ENCODE measurements around the gene ANXA2R. TPM values are rescaled to one million over a fixed set of nuclear protein-coding genes. Genes with fewer than 3 reads are reported as not detected.

The ANXA2R gene
- total and polyA plus RNA-seq, 10 donors: 10.0 to 44.5 (median 17.0) TPM

DNA sequence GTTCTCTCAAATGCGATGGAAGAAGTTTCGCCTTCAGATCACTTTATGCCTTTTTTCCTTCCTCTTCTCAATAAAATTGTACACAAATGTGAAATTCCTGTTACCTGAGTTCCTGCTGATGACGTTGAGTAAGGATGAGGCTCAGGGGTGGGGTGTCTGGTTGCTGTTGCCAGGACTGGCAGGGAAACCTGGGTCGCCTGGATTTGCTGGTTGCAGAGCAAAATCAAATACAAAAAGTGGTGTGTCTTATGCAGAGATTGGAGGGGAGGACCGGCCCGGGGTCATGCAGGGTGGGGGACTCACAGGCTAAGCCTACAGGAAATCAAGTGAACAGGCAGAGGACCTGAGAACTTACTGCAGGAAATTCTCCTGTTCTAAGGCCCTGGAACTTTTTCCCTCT lies 39.2 kb downstream of the ANXA2R start:
- H3K27ac ChIP-seq: peak overlapping the region in 4 of 8 donors; percentile 61 to 70 (median 66)
- no peaks in the 10 kb centered on the region for H3K9me3 ChIP-seq
- H3K36me3 ChIP-seq: no peaks in the 10 kb centered on the region
- TF ChIP-seq POLR2AphosphoS5 (IDR thresholded peaks at IDR 0.05): no peak
- TF ChIP-seq CTCF (IDR thresholded peaks at IDR 0.05 in 8 of 11, conservative IDR thresholded peaks at IDR 0.05 in 3 of 11): no peak
- no peak for TF ChIP-seq POLR2A (IDR thresholded peaks at IDR 0.05)
- DNase-seq: no peak
- intact Hi-C loops (cut with DNase I; ENCODE audit: low total_unique reads): no loop called here
- H3K27me3 ChIP-seq (replicated peaks in 1 of 7): peaks cover 0 to 17% (median 0%) of the 10 kb centered on the region in 7 donors
- WGBS, 5 donors: 49 to 64% (median 58%) methylated on average over 6 of the region's 6 CpGs
- peaks cover 0 to 43% (median 13%) of the 10 kb centered on the region in 6 donors for H3K4me1 ChIP-seq
- H3K4me3 ChIP-seq: peak overlapping the region in 2 of 8 donors; percentile 27 to 57

DNA sequence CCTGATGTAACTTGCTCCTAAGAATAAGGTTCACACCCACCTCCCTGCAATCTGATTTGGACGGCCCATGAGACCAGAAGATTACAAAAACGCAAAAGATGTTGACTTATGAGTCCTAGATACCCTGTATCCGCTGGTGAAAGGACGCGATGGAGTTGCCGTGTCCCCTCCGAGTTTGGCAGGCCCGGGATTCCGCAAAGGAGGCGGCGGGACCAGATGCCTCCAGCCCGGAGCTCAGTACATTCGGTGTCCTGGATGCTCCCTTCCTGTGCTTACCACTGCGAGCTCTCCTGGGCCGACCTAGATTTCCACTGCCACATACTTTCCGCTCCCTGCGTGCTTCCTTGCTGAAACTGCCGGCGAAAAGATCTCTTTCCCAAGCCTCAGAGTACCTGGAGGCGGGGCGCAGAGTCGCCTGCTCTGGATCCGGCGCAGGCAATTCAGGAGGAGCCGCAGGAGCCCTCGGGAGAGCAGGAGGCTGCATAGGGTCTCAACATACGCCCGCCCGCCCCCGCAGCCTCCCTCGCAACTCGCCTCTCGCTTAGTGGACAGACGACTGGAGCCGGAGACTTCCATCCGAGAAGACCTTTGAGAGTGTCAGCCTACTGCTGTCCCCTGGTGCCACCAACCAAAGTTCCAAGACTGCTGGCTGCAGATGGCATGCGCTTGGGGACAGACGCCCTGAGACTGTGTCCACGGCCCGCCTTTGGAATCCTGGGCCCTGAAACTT lies 39.8 kb downstream of the ANXA2R start:
- H3K36me3 ChIP-seq: no peaks in the 10 kb centered on the region
- no peak for TF ChIP-seq CTCF (IDR thresholded peaks at IDR 0.05 in 8 of 11, conservative IDR thresholded peaks at IDR 0.05 in 3 of 11)
- TF ChIP-seq POLR2AphosphoS5 (IDR thresholded peaks at IDR 0.05): peak; percentile 21 to 67 (median 57)
- TF ChIP-seq POLR2A (IDR thresholded peaks at IDR 0.05): no peak
- no peaks in the 10 kb centered on the region for H3K9me3 ChIP-seq
- intact Hi-C loops (cut with DNase I; ENCODE audit: low total_unique reads): no loop called here
- 21 to 29% (median 27%) methylated on average over 33 to 40 of the region's 40 CpGs for WGBS, 5 donors
- H3K27me3 ChIP-seq (replicated peaks in 1 of 7): peaks cover 0 to 17% (median 0%) of the 10 kb centered on the region in 7 donors
- peak overlapping the region in 7 of 8 donors; percentile 7 to 70 (median 62) for H3K27ac ChIP-seq
- peak; percentile 76 for DNase-seq
- peak overlapping the region in 7 of 8 donors; percentile 6 to 57 (median 27) for H3K4me3 ChIP-seq
- peaks cover 0 to 47% (median 19%) of the 10 kb centered on the region in 6 donors for H3K4me1 ChIP-seq

DNA sequence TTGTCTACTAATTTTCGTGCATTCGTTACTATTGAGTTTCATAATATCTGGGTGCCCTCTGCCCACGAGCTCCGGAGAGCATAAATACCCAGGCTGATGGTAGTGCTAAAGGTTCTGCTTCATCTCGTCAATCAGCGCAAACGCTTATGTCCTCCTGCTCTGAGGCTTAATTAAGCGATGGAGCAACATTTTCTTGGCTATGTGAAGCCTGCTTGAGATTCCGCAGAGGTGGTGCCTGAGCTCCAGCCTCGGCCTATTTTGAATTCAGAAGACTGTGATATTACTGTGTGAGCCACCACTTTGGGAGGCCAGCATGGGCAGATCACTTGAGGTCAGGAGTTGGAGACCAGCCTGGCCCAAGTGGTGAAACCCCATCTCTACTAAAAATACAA lies 44.8 kb downstream of the ANXA2R start:
- Histone ChIP-seq H3K27me3 (replicated peaks in 1 of 7) (peaks cover 0 to 11% (median 0%) of the 10 kb centered on the region in 7 donors), H3K4me3 (peak overlapping the region; percentile 45 to 71 (median 62))
- intact Hi-C loops (cut with DNase I; ENCODE audit: low total_unique reads): loop anchor here (2.0 to 10.0 kb wide), 2 partner anchors 47 to 81 kb away; no protein-coding TSS in a partner anchor

More for the DNA sequence above, 44.8 kb downstream of the ANXA2R start:
- TF ChIP-seq POLR2A (IDR thresholded peaks at IDR 0.05) (no peak), CTCF (IDR thresholded peaks at IDR 0.05 in 8 of 11, conservative IDR thresholded peaks at IDR 0.05 in 3 of 11) (no peak), POLR2AphosphoS5 (IDR thresholded peaks at IDR 0.05) (no peak)
- H3K36me3 ChIP-seq: no peaks in the 10 kb centered on the region
- WGBS, 5 donors: 8 to 12% (median 9%) methylated on average over 10 of the region's 10 CpGs
- H3K9me3 ChIP-seq: no peaks in the 10 kb centered on the region
- H3K27ac ChIP-seq: peak overlapping the region; percentile 97 to 100 (median 100)
- no peak for DNase-seq
- peaks cover 4 to 52% (median 28%) of the 10 kb centered on the region in 6 donors for H3K4me1 ChIP-seq

Measured in spleen (tissue), 11 donors.